Breast epithelium (tissue), 4 donors: ENCODE data around the gene FIGLA. TPM values are rescaled to one million over a fixed set of nuclear protein-coding genes. Genes with fewer than 3 reads are reported as not detected.

Experiments used
- DNase-seq, 2 donors: peaks; one replicate each; pipeline ENCODE4 v3.0.0-alpha.2; 2019; ENCODE audit warnings: low spot score in 2 of 2
- H3K27ac ChIP-seq, 2 donors: fragments of 200-600 bp; sonication (generic) in 1 of 2; one replicate each; pipeline ENCODE4 v1.5.1; 2016 to 2019; ENCODE audit warnings: mild to moderate bottlenecking in 1 of 2
- H3K27me3 ChIP-seq, 2 donors: fragments of 200-600 bp; sonication (generic) in 1 of 2; one replicate each; pipeline versions ENCODE4 v1.5.1 to v1.6.0; 2017 to 2019; ENCODE audit warnings: control low read depth in 1 of 2, mild to moderate bottlenecking in 1 of 2
- H3K36me3 ChIP-seq: fragments of 200-600 bp; one replicate; pipeline ENCODE4 v1.5.1; 2019
- H3K4me1 ChIP-seq, 2 donors: fragments of 200-600 bp; sonication (generic); one replicate each; pipeline ENCODE4 v1.5.1; 2016 to 2019; ENCODE audit warnings: control low read depth in 1 of 2
- H3K4me3 ChIP-seq, 3 donors: fragments of 200-600 bp; sonication (generic); 1 replicate in 2 of 3; 2 replicates in 1 of 3; pipeline ENCODE4 v1.5.1; 2016 to 2019; ENCODE audit warnings: mild to moderate bottlenecking in 3 of 3, moderate library complexity in 2 of 3
- H3K9me3 ChIP-seq, 2 donors: fragments of 200-600 bp; sonication (generic) in 1 of 2; one replicate each; pipeline ENCODE4 v1.5.1; 2016 to 2019; ENCODE audit warnings: control low read depth in 1 of 2
- POLR2A ChIP-seq: fragments of 450-650 bp; IDR thresholded peaks from one replicate; pipeline ENCODE4 v1.6.1; 2016; ENCODE audit warnings: antibody characterized with exemption, mild to moderate bottlenecking, moderate library complexity
- POLR2AphosphoS5 ChIP-seq, 3 donors: sonication (generic); formaldehyde crosslinking; IDR thresholded peaks; one replicate each; pipeline ENCODE4 v1.6.1; 2017; ENCODE audit warnings: antibody characterized with exemption in 3 of 3
- intact Hi-C: fragments of 100-400 bp; cut with DNase I; formaldehyde crosslinking; loops from one replicate; pipeline ENCODE4 v1.15.1; 2023; ENCODE audit warnings: low total_unique reads
- total RNA-seq, 3 donors: library from RNA; depleted of rRNA; stranded (reverse); fragments of >200 nt; gene quantifications; one replicate each; pipeline ENCODE4 v1.1.0, GENCODE V29; 2016
- TF ChIP-seq, protein P1 (sequence below), 3 donors: fragments of 450-650 bp; IDR thresholded peaks; one replicate each; pipeline ENCODE4 v1.5.1; 2016 to 2017; ENCODE audit warnings: antibody characterized with exemption in 3 of 3, mild to moderate bottlenecking in 3 of 3, moderate library complexity in 3 of 3

The FIGLA gene
- not detected for total RNA-seq

DNA sequence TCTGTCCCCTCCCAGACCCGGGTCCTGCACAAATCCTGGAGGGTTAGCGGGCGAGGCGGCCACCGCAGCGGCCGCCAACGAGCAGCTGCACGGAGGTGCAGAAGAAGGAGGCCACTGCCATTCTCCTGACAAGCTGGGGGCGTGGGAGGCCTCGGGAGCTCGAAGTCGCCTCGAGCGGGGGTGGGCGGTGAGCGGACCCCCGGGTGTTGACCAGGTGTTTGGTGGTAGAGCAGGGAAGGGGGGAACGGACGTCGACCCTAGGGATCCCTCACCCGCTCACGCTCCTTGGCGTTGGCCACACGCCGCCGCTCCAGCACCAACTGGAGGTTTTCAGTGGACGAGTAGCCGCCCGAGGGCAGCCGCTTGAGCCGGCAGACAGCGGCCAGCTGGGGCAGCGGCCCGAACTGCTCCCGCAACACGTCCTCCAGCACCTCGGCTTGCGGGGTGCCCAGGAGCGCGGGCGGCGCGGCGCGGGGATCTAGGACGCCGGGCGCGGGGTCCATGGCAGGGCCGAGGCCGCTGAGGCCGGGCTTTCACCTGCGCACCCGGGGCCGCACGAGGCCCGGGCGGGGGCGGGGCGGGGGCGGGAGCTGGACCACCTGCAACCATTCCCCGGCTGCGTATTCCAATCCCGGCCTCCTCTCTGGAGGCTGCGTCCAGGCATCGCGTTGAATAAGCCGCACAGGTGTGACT is at the start of gene FIGLA:
Gene FIGLA, minus strand, starts transcription at position 508 of the 693 bp plus-strand sequence. Its CDS starts 5 bp downstream, at position 503.
- DNase-seq: no peak

GRCh38 chr2:70837980-70838925 is 47.8 kb upstream of the FIGLA start:
- no peak overlapping the region for H3K4me3 ChIP-seq
- TF ChIP-seq POLR2AphosphoS5 (IDR thresholded peaks at IDR 0.05) (no peak), POLR2A (no peak)
- TF ChIP-seq, protein P1, sequence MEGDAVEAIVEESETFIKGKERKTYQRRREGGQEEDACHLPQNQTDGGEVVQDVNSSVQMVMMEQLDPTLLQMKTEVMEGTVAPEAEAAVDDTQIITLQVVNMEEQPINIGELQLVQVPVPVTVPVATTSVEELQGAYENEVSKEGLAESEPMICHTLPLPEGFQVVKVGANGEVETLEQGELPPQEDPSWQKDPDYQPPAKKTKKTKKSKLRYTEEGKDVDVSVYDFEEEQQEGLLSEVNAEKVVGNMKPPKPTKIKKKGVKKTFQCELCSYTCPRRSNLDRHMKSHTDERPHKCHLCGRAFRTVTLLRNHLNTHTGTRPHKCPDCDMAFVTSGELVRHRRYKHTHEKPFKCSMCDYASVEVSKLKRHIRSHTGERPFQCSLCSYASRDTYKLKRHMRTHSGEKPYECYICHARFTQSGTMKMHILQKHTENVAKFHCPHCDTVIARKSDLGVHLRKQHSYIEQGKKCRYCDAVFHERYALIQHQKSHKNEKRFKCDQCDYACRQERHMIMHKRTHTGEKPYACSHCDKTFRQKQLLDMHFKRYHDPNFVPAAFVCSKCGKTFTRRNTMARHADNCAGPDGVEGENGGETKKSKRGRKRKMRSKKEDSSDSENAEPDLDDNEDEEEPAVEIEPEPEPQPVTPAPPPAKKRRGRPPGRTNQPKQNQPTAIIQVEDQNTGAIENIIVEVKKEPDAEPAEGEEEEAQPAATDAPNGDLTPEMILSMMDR (IDR thresholded peaks at IDR 0.05): no peak
- intact Hi-C loops: no loop called here
- no peaks in the 10 kb centered on the region for H3K36me3 ChIP-seq
- no peak overlapping the region for H3K27ac ChIP-seq
- H3K27me3 ChIP-seq: peaks cover 0 to 6% of the 10 kb centered on the region in 2 donors
- H3K4me1 ChIP-seq: no peaks in the 10 kb centered on the region
- no peak for DNase-seq
- no peaks in the 10 kb centered on the region for H3K9me3 ChIP-seq

More for the DNA sequence above, at the start of gene FIGLA:
- no peak for TF ChIP-seq POLR2A
- TF ChIP-seq POLR2AphosphoS5 (IDR thresholded peaks at IDR 0.05): no peak
- TF ChIP-seq, protein P1 (IDR thresholded peaks at IDR 0.05): no peak
- intact Hi-C loops: no loop called here
- Histone ChIP-seq H3K27ac (no peak within 1 kb of the TSS), H3K4me1 (no peaks in the 10 kb centered on the region), H3K4me3 (peak within 1 kb of the TSS; percentile 7 to 59 (median 37)), H3K9me3 (no peaks in the 10 kb centered on the region), H3K27me3 (peaks cover 0 to 46% of the 10 kb centered on the region in 2 donors), H3K36me3 (no peaks in the 10 kb centered on the region)

GRCh38 chr2:70835643-70836042 is 45.2 kb upstream of the FIGLA start, which contains the start of gene CD207:
Gene CD207 (minus strand): TSS chr2:70835816. CDS start chr2:70835776, 40 bp downstream.
- TF ChIP-seq POLR2A: no peak
- no peak for TF ChIP-seq POLR2AphosphoS5 (IDR thresholded peaks at IDR 0.05)
- TF ChIP-seq, protein P1 (IDR thresholded peaks at IDR 0.05): no peak
- Histone ChIP-seq H3K36me3 (no peaks in the 10 kb centered on the region), H3K9me3 (no peaks in the 10 kb centered on the region), H3K4me1 (no peaks in the 10 kb centered on the region), H3K27me3 (no peaks in the 10 kb centered on the region), H3K4me3 (no peak within 1 kb of the TSS), H3K27ac (no peak within 1 kb of the TSS)
- no peak for DNase-seq
- intact Hi-C loops: no loop called here

DNA sequence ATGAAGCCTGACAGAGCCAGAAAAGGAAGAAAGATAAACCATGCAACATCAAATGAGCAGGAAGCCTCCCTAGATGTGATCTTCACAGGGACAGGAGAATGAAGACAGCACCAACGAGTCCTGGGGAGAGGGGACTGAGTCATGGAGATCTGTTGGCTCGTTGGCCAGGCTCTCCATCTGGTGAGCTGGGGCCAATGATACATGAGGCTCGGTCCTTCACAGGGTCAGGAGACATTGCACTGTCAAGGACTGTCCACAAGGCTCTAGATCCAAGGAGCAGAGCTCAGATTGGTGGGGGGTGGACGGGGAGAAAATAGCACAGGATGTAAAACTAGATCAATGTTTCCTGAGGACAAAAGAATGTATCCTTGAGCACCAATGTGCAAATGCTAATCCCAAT is 44.4 kb upstream of the FIGLA start:
- no peak for DNase-seq
- TF ChIP-seq POLR2A (no peak), POLR2AphosphoS5 (IDR thresholded peaks at IDR 0.05) (no peak)
- TF ChIP-seq, protein P1 (IDR thresholded peaks at IDR 0.05): no peak

More for the DNA sequence above, 44.4 kb upstream of the FIGLA start:
- no peaks in the 10 kb centered on the region for H3K9me3 ChIP-seq
- no peaks in the 10 kb centered on the region for H3K27me3 ChIP-seq
- H3K27ac ChIP-seq: no peak overlapping the region
- intact Hi-C loops: no loop called here
- no peaks in the 10 kb centered on the region for H3K4me1 ChIP-seq
- H3K4me3 ChIP-seq: no peak overlapping the region
- H3K36me3 ChIP-seq: no peaks in the 10 kb centered on the region
